WTC11 (cell line): Measurements from ENCODE around the gene ISL1. TPM values are rescaled to one million over a fixed set of nuclear protein-coding genes. Genes with fewer than 3 reads are reported as not detected.

ENCODE experiments used
- ATAC-seq: fragments of 200-7000 bp; cut with Tn5 transposase; 2 replicates; pipeline ENCODE4 v1.10.0; 2021; ENCODE audit warnings: mild to moderate bottlenecking, moderate library complexity
- CTCF ChIA-PET: fragments of 300-600 bp; sonication (Branson Sonifier 250); formaldehyde crosslinking; loops from one replicate; lab custom pipeline; 2021; ENCODE audit warnings: antibody characterized with exemption; lab: Charles Lee
- POLR2A ChIA-PET: fragments of 350-600 bp; sonication (Branson Sonifier 250); formaldehyde crosslinking; loops from one replicate; lab custom pipeline; 2021; ENCODE audit warnings: antibody characterized with exemption; lab: Charles Lee
- DNase-seq: peaks from one replicate; pipeline ENCODE4 v3.0.0; 2021; ENCODE audit warnings: low spot score
- H3K27ac Mint-ChIP-seq: 2 replicates; pipeline ENCODE4 v1.8.0; 2021; ENCODE audit warnings: mixed read lengths
- H3K27me3 Mint-ChIP-seq: 2 replicates; pipeline ENCODE4 v1.8.0; 2021; ENCODE audit warnings: low read depth, mild to moderate bottlenecking, moderate library complexity, mixed read lengths
- H3K36me3 Mint-ChIP-seq: 2 replicates; pipeline ENCODE4 v1.8.0; 2021; ENCODE audit warnings: mixed read lengths
- H3K4me1 Mint-ChIP-seq: 2 replicates; pipeline ENCODE4 v1.8.0; 2022; ENCODE audit warnings: mixed read lengths
- H3K4me3 Mint-ChIP-seq: 2 replicates; pipeline ENCODE4 v1.8.0; 2021; ENCODE audit warnings: mild to moderate bottlenecking, moderate library complexity, mixed read lengths
- H3K9me3 Mint-ChIP-seq: 2 replicates; pipeline ENCODE4 v1.8.0; 2021; ENCODE audit warnings: mixed read lengths
- ATF1 ChIP-seq: sonication (generic); formaldehyde crosslinking; IDR thresholded peaks from 2 replicates; pipeline ENCODE4 v1.8.1; 2023; ENCODE audit warnings: mild to moderate bottlenecking, moderate library complexity, missing genetic modification reagents
- CTCF ChIP-seq: fragments of 200-600 bp; IDR thresholded peaks from 2 replicates; pipeline ENCODE4 v1.8.0; 2022; ENCODE audit warnings: antibody characterized with exemption
- GTF2I ChIP-seq: fragments of 250-450 bp; sonication (Bioruptor Pico); conservative IDR thresholded peaks from 2 replicates; pipeline ENCODE4 v1.4.0; 2021; ENCODE audit warnings: mild to moderate bottlenecking
- KAT7 ChIP-seq: sonication (generic); formaldehyde crosslinking; IDR thresholded peaks from 2 replicates; pipeline ENCODE4 v1.8.1; 2023; ENCODE audit warnings: missing genetic modification reagents, mild to moderate bottlenecking, borderline replicate concordance
- MXD4 ChIP-seq: fragments of 250-450 bp; sonication (Bioruptor Pico); IDR thresholded peaks from 2 replicates; pipeline ENCODE4 v1.8.0; 2021; ENCODE audit warnings: mild to moderate bottlenecking, moderate library complexity, borderline replicate concordance
- NFE2L1 ChIP-seq: sonication (generic); formaldehyde crosslinking; IDR thresholded peaks from 2 replicates; pipeline ENCODE4 v1.8.1; 2023; ENCODE audit warnings: missing genetic modification reagents
- PRDM15 ChIP-seq: sonication (generic); formaldehyde crosslinking; IDR thresholded peaks from 2 replicates; pipeline ENCODE4 v1.8.0; 2022; ENCODE audit warnings: missing genetic modification reagents
- SMAD4 ChIP-seq: sonication (generic); formaldehyde crosslinking; IDR thresholded peaks from 2 replicates; pipeline ENCODE4 v1.8.0; 2022; ENCODE audit warnings: mild to moderate bottlenecking, missing genetic modification reagents
- SP1 ChIP-seq: sonication (generic); formaldehyde crosslinking; conservative IDR thresholded peaks from 2 replicates; pipeline ENCODE4 v1.8.1; 2022; ENCODE audit warnings: missing genetic modification reagents
- TEAD4 ChIP-seq: sonication (generic); formaldehyde crosslinking; IDR thresholded peaks from 2 replicates; pipeline ENCODE4 v1.8.0; 2022; ENCODE audit warnings: mild to moderate bottlenecking, missing genetic modification reagents
- ZMAT4 ChIP-seq: fragments of 250-450 bp; sonication (Bioruptor Pico); IDR thresholded peaks from 2 replicates; pipeline ENCODE4 v1.9.0; 2021; ENCODE audit warnings: mild to moderate bottlenecking
- ZNF219 ChIP-seq: sonication (generic); formaldehyde crosslinking; IDR thresholded peaks from 2 replicates; pipeline ENCODE4 v1.8.0; 2023; ENCODE audit warnings: missing genetic modification reagents, mild to moderate bottlenecking, borderline replicate concordance
- ZNF281 ChIP-seq: sonication (generic); formaldehyde crosslinking; IDR thresholded peaks from 2 replicates; pipeline ENCODE4 v1.8.0; 2023; ENCODE audit warnings: mild to moderate bottlenecking, missing genetic modification reagents
- total RNA-seq: library from RNA; stranded (reverse); gene quantifications from 3 replicates; pipeline ENCODE4 v1.2.3, GENCODE V29; 2021
- TF ChIP-seq, protein P1 (sequence below): fragments of 250-450 bp; sonication (Bioruptor Pico); IDR thresholded peaks from 2 replicates; pipeline ENCODE4 v1.8.0; 2021; ENCODE audit warnings: mild to moderate bottlenecking

Gene ISL1
- total RNA-seq, 1 experiment from 2014 or later: not detected

DNA sequence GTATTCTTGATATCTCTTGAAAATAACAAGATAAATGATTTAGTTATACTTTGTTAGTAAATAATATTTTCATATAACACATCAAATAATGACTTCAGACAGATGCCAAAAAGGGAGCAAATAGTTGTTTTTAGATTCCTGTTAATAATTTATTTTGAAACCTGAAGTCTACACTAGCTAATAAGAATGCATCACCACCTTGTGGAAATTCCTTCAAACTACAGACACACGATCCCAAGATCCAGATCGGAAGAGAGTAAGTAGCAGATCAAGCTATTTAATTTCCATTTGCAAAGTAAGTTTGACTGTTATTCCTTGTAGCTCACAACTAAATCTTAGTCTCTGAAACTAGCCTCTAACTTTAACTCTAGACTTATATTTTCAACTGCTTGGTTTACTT is 35.5 kb upstream of the ISL1 start:
- H3K4me3 Mint-ChIP-seq: no peak overlapping the region
- H3K4me1 Mint-ChIP-seq: no peaks in the 10 kb centered on the region
- peaks cover 9% of the 10 kb centered on the region for H3K27me3 Mint-ChIP-seq
- H3K36me3 Mint-ChIP-seq: peaks cover 25% of the 10 kb centered on the region
- H3K9me3 Mint-ChIP-seq: peaks cover 47% of the 10 kb centered on the region
- no peak overlapping the region for H3K27ac Mint-ChIP-seq
- ATAC-seq (peak; percentile 38; the same call in 1 of the 2 replicates), DNase-seq (no peak)
- ChIA-PET CTCF (interaction anchor here (0.9 to 2.1 kb wide), 15 partner anchors 10 to 389 kb away, joined by 3 to 17 read pairs (median 4); no protein-coding TSS in a partner anchor), POLR2A (interaction anchor here (1.1 kb wide), 1 partner anchor 384 kb away, joined by 3 read pairs; no protein-coding TSS in a partner anchor)
- TF ChIP-seq ZNF281 (CRISPR knock-in tag) (no peak), CTCF (peak; percentile 28; the same call in 1 of the 2 replicates), ATF1 (CRISPR knock-in tag) (no peak)
- TF ChIP-seq, protein P1, sequence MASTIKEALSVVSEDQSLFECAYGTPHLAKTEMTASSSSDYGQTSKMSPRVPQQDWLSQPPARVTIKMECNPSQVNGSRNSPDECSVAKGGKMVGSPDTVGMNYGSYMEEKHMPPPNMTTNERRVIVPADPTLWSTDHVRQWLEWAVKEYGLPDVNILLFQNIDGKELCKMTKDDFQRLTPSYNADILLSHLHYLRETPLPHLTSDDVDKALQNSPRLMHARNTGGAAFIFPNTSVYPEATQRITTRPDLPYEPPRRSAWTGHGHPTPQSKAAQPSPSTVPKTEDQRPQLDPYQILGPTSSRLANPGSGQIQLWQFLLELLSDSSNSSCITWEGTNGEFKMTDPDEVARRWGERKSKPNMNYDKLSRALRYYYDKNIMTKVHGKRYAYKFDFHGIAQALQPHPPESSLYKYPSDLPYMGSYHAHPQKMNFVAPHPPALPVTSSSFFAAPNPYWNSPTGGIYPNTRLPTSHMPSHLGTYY (CRISPR knock-in tag): no peak

DNA sequence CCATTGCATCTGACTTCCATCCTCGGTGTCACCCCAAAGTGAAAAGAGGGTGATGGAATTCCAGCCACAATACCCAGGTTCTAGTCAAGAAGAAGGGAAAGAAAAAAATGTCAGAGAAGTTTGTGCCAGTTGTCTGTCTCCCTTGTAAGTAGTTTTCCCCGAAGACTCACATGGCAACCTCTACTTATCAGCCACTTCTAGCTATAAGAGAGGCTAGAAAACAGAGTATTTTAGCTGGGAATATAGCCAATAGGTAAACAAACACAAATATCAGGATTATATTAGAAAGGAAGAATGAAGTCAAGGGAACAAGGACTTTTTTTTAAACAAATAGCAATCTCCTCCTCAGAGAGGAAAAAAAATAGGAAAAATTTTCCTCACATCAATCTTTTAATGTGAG is 12.2 kb upstream of the ISL1 start:
- ChIA-PET POLR2A (interaction anchor here (0.6 kb wide), 1 partner anchor 250 kb away, joined by 4 read pairs; no protein-coding TSS in a partner anchor), CTCF (no interaction called here)
- Mint-ChIP-seq H3K36me3 (no peaks in the 10 kb centered on the region), H3K27ac (no peak overlapping the region), H3K27me3 (peaks cover 49% of the 10 kb centered on the region), H3K4me1 (peaks cover 7% of the 10 kb centered on the region; the same call in 1 of the 2 replicates), H3K4me3 (no peak overlapping the region), H3K9me3 (no peaks in the 10 kb centered on the region)
- DNase-seq (no peak), ATAC-seq (no peak)
- TF ChIP-seq SP1 (CRISPR knock-in tag): no peak
- TF ChIP-seq ZMAT4 (CRISPR knock-in tag): no peak
- TF ChIP-seq NFE2L1 (CRISPR knock-in tag): no peak
- TF ChIP-seq MXD4 (CRISPR knock-in tag): no peak
- no peak for TF ChIP-seq ZNF219 (CRISPR knock-in tag)
- TF ChIP-seq GTF2I: no peak
- no peak for TF ChIP-seq SMAD4 (CRISPR knock-in tag)
- TF ChIP-seq TEAD4 (CRISPR knock-in tag): no peak
- TF ChIP-seq PRDM15 (CRISPR knock-in tag): no peak
- TF ChIP-seq KAT7 (CRISPR knock-in tag): no peak
- no peak for TF ChIP-seq CTCF
